LNCaP clone FGC (cell line): Measurements from ENCODE around the gene ODAD4.

Experiments used
- DNase-seq: peaks from one replicate; pipeline ENCODE4 v3.0.0-alpha.2; 2011; ENCODE audit warnings: low read depth
- H3K4me3 ChIP-seq: 2 replicates; pipeline ENCODE4 v1.5.1; 2011; ENCODE audit warnings: mild to moderate bottlenecking, low read depth, low read length, control low read depth
- CTCF ChIP-seq: IDR thresholded peaks from 2 replicates; pipeline ENCODE4 v1.5.1; 2012; ENCODE audit warnings: mild to moderate bottlenecking; ENCODE audit not compliant: control insufficient read depth, insufficient read depth; ENCODE audit errors: extremely low read depth

ODAD4 gene

GRCh38 chr17:41966463-41967140 lies 36.2 kb downstream of the ODAD4 start, which contains the start of gene CNP:
Gene CNP (plus strand): TSS chr17:41966795. CDS start chr17:41966885, 90 bp downstream.
- no peak for TF ChIP-seq CTCF
- DNase-seq, result peak; percentile 61
- H3K4me3 ChIP-seq, result peak within 1 kb of the TSS; percentile 91

GRCh38 chr17:41967141-41967920 lies 36.9 kb downstream of the ODAD4 start:
- peak overlapping the region; percentile 91 for H3K4me3 ChIP-seq
- DNase-seq, result no peak
- TF ChIP-seq CTCF, result no peak

GRCh38 chr17:41967921-41968578 lies 37.6 kb downstream of the ODAD4 start:
- TF ChIP-seq CTCF, result no peak

GRCh38 chr17:41968676-41969075 lies 38.3 kb downstream of the ODAD4 start:
- H3K4me3 ChIP-seq, result no peak overlapping the region
- no peak for TF ChIP-seq CTCF
- DNase-seq, result no peak

More at GRCh38 chr17:41967921-41968578, 37.6 kb downstream of the ODAD4 start:
- peak overlapping the region; percentile 91 for H3K4me3 ChIP-seq
- DNase-seq, result no peak

- DNase-seq, result no peak
- no peak for TF ChIP-seq CTCF
- H3K4me3 ChIP-seq, result no peak overlapping the region
Observed at GRCh38 chr17:41970901-41971331, 40.5 kb downstream of the ODAD4 start.

GRCh38 chr17:41971721-41972523 lies 41.5 kb downstream of the ODAD4 start:
- no peak for TF ChIP-seq CTCF
- H3K4me3 ChIP-seq, result peak overlapping the region; percentile 21
- no peak for DNase-seq
